Superior temporal gyrus (tissue), 1 donor: ENCODE results near the gene DZANK1.
"Not testable (repeated sequence)": the region's sequence is repeated elsewhere in the genome, so short reads cannot be mapped to it uniquely, and the experiment has no call there.

Source experiments
- DNase-seq: peaks from one replicate; pipeline ENCODE4 v3.0.0-alpha.2; 2016; ENCODE audit errors: extremely low spot score

Gene DZANK1

DNA sequence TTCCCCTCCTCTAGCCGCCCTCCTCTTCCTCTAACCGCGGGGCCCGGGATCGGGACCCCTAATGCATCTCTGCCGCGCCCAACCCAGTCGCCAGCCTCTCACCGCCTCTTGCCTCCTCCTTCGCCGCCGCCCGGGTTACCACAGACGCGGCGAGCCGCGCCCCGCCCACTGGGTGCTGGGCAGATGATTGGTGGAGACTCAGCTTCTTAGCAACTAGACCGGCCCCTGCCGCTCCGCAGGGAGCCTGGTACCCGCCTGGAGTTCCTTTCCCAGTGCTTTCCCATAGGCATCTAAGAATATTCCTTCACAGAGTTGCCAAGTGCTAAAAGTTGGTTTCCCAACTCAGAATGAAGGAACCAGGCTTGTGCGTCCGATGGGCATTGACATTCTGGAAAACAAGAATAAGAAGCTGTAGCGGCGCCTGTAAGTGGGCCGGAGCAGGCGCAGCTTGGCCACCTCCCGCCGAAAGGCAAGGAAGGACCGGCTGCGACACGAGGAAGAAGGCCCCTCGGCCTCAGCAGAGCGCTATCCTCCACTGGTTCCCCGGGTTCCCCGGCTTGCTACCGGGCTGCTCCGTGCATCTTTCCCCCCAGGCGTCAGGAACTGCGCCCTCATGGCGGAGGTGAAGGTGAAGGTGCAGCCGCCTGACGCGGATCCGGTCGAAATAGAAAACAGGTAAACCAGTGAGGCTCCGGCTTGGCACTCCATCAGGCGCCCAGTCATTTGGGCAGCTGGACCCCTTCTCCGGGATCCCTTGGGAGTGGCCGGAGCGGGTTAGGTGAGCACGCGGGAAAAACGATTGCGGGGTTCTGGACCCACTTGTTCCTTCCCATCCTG lies at the start of gene DZANK1, which contains the start of gene POLR3F:
Gene DZANK1 (minus strand): TSS at position 137 of the 837 bp plus-strand sequence. CDS start 1,672 bp downstream, outside the sequence.
Gene POLR3F (plus strand): TSS at position 497 of the 837 bp plus-strand sequence. CDS start 117 bp downstream, at position 614.
- DNase-seq = peak; percentile 97

DNA sequence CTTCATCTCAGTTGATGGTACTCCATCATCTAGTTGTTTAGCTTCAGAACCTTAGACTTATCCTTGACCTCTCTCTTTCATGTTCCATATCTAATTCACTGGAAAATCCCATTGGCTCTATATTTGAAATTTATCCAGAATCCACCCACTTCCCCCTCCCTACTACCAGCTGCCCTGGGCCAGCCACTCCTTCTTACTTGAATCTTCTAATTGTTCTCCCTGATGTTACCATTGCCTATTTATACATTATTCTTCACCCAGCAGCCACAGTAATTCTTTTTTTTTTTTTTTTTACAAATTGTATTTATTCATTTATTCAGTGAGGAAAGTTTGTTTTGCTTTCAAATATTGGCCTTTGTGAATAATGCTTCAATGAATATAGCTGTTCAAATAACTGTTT lies 49.1 kb upstream of the DZANK1 start:
- no peak for DNase-seq

DNA sequence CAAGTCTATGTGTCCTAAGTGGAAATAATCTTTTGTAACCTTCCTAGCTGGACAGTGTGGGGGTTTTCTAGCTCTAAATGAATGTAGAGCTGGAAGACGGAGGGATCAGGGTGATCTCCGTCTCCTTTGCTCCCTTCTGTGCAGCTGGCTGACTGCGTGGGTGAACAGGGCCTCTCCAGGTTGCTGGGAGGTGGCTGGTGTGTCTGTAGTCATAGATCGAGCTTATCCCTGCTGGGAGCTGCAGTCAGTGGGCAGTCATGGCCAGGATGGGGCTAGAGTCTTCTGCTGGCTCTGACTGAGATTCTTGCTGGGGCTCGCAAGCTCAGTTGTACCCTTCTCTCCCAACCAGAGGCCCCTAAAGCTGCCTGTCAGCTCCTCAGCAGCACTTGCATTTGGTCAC lies 47.3 kb upstream of the DZANK1 start:
- no peak for DNase-seq

DNA sequence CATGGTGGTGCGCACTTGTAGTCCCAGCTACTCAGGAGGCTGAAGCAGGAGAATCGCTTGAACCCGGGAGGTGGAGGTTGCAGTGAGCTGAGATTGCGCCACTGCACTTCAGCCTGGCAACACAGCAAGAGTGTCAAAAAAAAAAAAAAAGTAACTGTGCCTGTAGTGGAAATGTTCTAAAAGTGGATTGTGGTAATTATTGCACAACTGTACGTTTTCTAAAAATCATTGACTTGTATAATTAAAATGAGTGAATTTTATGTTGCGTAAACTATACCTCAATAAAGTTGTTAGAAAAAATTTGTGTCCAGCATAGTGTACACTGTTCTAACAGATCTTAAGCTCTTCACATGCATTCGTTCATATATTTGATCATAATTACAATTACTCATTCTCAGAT lies 46.4 kb upstream of the DZANK1 start:
- no peak for DNase-seq

DNA sequence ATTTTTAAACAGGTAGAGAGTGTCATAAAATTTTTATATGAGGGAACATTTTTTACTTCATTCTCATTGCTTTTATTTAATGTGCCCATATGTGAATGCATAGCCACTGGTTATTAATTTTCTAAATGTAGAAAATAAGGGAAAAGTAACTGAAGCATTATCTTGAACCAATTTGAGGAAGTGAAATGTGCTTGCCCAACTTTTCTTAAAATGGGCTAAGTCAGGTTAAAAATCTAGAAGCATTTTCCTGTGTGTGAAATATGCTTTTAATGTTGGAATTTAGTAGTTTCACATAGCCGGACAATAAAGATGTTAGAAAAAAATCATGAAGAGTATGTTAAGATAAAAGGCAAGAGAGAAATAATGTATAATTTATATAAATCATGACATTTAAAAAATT lies 44.7 kb upstream of the DZANK1 start:
- DNase-seq = no peak

DNA sequence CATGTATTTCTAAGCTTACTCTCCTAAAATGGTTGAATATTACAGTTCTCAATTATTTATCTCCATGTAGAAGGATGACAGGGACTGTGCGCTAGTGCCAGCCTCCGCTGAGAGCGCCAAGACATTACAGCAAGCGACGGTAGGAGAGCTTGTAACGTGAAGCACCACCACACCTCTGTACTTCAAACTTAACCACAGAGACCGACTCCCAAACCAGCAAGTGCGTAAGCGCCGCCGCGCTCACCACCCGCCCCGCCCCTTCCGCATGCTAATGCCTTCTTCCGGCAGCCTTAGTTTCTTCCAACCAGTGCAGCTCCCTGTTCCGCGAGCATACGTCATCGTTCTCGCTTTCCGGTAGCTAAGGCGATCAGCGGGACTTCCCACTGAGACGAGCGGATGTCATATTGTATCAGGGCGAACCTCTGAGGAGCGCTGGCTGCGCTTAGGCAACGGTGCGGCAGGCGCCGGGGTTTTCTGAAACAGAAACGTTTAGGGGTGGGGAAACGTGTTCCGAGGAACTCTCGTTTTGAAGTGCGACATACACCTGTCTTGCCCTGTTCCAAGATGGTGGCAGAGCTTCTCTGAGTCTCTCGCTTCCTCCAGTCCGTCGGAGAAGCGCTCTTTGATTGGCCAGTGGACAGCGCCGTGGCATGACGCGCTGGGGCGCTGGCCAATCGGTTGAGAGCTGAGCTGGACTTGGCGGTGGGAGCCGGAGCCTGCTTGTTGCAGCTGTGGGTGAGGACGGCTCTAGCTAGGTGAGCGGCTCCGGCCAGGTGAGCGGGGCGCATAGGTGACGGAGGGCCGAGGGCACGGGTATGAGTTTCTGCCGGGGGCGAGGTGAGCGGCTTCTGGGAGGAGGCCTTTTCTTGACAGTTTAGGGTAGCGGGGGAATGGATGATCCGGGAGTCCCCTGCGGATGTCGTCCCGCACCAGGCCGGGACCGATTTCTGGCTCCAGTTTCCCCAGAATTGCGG lies 40.7 kb upstream of the DZANK1 start, which contains the start of gene SEC23B:
Gene SEC23B (plus strand): TSS at position 723 of the 974 bp plus-strand sequence. CDS start 2,896 bp downstream, outside the sequence.
- peak; percentile 99 for DNase-seq

DNA sequence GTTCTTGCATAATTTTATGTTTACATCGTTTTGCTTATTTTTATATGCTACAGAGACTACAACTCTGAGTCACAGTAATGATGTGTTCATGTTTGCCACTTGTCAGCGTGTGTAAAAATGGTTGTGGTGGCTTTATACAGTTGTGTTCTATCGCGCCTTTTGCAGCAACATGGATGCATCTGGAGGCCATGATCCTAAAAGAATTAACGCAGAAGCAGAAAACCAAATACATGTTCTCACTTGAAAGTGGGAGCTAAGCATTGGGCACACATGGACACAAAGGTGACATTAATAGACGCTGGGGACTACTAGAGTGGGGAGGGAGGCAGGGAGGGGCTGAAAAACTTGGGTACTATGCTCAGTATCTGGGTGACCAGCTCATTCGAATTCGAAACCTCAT lies 39.9 kb upstream of the DZANK1 start:
- no peak for DNase-seq

DNA sequence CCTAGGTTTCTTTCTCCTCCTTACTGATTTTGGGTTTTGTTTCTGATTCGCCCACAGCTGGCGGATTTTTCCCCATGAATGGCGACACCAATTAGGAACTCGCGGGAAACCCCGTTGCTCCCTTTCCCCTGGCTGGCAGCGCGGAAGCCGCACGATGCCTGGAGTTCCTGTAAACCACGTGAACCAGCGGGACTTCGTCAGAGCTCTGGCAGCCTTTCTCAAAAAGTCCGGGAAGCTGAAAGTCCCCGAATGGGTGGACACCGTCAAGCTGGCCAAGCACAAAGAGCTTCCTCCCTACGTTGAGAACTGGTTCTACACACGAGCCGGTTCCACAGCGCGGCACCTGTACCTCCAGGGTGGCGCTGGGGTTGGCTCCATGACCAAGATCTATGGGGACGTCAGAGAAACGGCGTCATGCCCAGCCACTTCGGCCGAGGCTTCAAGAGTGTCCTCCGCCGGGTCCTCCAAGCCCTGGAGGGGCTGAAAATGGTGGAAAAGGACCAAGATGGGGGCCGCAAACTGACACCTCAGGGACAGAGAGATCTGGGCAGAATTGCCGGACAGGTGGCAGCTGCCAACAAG lies 37.7 kb upstream of the DZANK1 start:
- no peak for DNase-seq

DNA sequence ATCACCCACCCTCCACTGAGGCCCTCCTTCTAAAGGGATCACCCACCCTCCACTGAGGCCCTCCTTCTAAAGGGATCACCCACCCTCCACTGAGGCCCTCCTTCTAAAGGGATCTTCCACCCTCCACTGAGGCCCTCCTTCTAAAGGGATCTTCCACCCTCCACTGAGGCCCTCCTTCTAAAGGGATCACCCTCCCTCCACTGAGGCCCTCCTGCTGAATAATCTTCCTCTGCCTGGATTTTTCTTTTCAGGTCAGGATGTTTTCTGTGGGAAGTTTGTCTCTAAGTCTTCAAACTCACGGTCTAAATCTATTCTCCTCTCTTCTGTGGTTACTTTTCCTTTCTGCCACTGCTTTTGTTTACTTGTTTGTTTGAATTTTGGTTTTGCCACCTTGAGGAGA lies 34.8 kb upstream of the DZANK1 start:
- not testable (repeated sequence) for DNase-seq

DNA sequence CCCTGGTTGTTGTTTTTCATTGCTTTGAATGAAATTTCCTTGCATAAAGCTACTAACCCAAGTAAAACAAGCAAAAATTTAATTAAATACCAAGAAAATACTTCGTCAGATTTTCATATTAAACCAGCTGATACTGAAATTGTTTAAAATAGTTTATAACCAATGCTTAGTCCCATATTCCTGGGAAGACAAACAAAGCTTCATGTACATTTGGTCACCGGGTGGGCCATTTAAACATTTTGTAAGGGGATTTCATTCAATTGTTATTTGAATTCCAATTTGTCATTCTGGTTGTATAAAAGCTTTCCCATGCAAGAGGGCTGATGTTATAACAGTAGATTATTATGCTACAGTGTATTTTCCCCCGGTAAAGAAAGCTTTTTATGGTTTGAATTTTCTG lies 30.8 kb upstream of the DZANK1 start:
- no peak for DNase-seq

DNA sequence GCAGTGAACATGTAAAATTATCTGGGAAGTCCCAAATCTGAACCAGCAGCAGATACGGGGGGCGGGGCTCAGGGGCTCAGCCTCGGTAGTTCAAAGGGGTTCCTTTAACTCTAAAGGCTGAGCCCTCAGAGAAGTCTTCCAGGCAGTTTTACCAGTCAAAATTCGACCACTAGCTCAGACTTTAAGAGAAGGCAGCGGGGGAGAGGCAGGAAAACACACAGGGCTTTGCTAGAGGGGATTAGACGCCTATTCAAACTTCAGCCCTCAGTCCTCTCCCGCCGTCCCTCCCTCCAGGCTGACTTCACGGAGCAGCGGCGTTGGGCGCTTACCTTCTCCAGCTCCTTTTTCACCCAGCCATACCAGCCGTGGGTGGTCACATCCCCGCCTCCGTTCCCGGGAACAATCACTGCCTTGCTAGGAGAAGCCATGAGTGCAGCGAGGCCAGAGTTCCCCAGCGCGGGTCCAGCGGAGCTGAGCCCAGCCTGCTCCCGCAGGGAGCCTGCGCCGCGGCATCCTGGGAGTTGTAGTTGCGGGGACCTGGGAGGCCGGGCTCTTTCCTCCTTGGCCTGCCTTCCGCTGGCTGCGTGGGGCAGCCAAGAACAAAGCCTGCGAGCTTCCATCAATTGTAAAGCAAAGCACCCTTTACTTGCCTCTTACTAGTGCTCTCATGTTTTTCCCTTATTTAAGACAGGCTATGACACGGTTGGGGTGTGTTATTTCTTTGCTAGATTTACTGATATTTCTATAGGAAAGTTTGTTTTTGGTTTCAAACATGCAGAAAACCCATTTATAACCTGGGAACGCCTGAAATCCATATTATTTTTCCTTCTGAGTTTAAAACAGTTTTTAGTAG lies 30.1 kb upstream of the DZANK1 start, which contains the start of gene RBBP9:
Gene RBBP9 (minus strand): TSS at position 486 of the 853 bp plus-strand sequence. CDS start 58 bp downstream, at position 428.
- DNase-seq = peak; percentile 87

DNA sequence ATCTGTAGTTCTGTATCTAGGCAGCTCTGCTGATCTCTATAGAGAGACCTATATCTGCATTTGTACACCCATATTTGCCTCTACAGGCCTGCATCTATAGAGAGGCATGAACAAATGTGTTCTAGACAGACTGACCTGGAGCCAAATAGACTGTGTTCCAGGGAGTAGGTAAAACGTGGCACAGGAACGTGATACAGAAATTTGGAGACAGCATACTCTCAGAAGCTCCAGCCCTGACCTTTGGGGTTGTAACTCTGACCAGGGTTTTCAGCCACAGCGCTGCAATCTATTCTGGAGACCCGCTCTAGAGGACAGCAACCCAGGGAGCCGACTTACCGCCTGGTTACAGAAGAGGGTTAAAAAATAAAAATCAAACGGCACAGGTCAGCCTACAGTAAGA lies 29.2 kb upstream of the DZANK1 start:
- no peak for DNase-seq

DNA sequence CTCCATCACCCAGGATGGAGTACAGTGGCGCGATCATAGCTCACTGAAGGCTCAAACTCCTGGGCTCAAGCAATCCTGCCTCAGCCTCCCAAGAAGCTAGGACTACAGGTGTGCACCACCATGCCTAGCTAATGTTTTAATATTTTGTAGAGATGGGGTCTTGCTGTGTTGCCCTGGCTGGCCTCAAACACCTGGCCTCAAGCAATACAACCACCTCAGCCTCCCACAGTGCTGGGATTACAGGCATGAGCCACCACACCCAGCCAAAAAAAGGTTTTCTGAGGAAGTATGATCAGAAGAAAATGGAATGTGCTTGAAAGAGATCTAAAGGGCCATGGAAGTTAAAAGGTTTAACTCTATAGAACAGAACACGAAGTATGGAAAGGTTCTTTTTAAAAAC lies 21.5 kb upstream of the DZANK1 start:
- DNase-seq = no peak

DNA sequence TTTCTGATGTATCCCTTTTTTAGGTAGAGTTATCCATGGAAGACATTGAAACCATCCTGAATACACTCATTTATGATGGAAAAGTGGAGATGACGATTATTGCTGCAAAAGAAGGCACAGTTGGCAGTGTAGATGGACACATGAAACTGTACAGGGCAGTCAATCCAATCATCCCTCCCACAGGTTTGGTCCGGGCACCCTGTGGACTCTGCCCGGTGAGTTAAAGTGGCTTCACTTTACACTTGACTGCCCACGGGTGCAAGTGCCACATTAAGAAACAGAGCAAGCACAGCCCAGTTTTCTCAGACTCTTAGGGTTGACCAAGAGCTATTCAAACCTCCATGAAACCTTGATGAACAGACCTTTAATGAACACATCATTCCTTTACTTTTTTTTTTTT lies 14.8 kb upstream of the DZANK1 start:
- DNase-seq = no peak

DNA sequence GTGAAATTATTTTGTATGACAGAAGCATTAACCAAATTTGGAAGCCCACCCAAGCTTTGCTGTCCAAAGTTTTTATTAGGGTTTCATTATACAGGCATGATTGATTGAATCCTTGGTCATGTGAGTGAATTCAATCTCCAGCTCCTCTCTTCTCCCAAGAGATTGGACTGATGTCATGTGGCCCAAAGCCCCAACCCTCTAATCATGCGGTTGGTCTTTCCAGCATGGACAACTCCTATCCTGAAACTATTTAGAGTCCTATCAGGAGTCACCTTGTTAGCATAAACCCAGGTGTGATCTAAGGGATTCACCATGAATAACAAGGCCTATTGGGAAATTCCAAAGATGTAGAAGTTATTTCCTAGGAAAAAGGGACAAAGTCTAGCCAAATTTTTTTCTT lies 11.0 kb upstream of the DZANK1 start:
- DNase-seq = no peak

DNA sequence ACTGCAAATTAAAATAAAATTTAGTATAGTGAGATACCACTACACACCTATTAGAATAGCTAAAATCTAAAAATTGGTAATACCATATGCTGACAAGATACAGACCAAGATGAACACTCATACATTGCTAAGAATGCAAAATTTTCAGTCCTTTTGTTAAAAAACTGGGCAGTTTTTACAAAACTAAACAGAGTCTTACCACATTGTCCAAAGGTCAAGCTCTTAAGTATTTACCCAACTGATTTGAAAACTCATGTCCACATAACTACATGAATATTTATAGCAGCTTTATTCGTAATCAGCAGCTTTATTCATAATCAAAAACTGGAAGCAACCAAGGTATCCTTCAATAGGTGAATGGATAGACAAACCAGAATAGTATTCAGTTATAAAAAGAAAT lies 10.4 kb upstream of the DZANK1 start:
- DNase-seq = no peak

DNA sequence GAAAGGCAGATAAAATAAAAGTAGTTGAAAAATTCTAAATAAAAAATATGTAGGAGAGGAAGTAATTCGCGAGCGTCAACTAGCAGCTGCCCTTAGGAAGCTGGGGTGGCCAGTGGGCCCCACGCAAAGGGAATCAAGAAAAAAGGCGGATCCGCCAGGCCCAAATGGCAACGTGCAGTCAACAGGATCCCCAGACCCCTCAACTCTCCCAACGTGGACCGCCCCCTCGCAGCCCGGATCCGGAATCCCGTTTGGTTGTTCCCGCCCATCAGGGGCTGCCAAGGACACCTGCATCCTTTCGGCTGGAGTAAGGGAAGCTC lies 296 bp downstream of the DZANK1 start:
- no peak for DNase-seq

DNA sequence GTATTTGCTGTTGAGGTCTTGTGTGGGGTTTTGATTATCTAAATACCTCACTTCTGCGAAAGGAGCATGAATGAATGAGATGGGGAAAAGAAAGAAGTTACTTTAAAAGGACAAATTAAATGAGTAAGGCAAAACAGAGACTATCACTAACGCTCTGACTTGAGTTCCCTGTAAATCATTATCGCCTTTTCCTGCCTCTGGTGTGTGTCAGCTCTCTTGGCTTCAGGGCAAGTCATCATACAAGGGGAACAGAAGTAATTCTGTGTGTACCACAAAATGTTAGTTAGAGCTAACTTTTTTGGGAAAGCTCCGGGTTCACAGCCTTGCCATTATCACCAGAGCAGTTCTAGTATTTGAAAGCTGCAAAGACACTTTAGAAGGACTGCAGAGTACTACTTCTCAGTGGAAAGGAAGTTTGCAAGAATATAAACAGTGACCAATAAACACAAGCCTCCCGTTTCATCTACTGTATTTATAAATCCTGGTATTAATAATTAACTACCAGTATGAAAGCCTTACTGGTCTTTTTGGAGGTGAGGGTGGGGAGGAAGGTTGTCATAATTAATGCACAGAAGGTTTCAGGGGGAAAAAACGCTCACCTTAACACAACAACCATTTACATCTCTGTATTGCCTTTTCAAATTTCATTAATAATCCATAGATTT lies 1.2 kb downstream of the DZANK1 start:
- DNase-seq = no peak

DNA sequence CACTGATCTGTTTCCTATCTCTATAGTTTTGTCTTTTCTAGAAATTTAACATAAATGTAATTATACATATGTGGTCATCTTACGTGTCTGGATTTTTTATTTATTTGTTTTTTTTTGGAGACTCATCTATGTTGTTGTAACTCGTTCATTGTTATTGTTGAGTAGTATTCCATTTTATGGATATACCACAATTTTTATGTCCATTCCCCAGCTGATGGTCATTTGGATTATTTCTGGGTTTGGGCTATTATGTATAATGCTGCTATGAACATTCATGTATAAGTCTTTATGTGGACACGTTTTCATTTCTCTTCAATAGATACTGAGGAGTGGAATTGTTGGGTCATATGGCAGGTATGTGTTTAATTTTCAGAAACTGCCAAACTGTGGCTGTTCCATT lies 10.2 kb downstream of the DZANK1 start:
- DNase-seq = no peak

DNA sequence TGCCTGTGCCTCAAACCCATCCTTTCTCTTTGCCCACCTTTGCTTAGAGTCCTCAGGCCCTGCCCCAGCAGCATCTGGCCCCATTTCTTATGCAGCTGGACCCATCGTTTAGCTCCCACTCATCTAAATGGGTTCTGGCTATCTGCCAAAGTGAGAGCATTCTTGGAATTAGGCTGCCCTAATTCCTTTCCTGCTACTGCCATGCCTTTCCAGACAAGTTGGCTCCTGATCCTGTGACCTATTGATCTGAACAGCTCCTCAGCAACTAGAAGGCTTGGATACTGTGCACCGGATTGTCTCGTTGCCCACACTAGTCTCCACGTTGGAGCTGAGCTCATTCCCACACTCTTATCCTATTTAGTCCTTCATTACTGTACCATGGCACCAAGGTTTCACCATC lies 22.9 kb downstream of the DZANK1 start:
- DNase-seq = no peak

DNA sequence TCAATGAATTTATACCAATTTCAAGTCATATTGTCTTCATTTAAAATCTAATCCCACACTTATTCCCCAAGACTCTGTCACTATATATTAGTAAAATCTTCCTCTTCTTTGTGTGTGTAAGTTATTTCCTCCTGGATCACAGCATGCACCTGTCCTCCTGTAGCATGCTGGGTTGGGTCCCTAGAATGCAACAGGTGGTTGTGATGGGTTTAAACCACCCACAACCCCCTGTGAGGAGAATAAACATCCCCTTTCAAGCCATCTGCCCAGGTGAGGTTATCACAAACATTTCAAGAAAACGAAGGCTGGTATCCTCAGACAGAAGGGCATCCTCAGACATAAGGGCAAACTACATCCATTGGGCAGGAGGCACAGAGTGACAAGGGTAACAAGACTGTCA lies 26.4 kb downstream of the DZANK1 start:
- no peak for DNase-seq
